Measurements from ENCODE around the gene OR2AE1.
A peak's percentile ranks its signal among the peaks of the same experiment; 100 is the strongest.
"Not testable (repeated sequence)": the region's sequence is repeated elsewhere in the genome, so short reads cannot be mapped to it uniquely, and the experiment has no call there.

OR2AE1 gene, protein sequence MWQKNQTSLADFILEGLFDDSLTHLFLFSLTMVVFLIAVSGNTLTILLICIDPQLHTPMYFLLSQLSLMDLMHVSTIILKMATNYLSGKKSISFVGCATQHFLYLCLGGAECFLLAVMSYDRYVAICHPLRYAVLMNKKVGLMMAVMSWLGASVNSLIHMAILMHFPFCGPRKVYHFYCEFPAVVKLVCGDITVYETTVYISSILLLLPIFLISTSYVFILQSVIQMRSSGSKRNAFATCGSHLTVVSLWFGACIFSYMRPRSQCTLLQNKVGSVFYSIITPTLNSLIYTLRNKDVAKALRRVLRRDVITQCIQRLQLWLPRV

DNA sequence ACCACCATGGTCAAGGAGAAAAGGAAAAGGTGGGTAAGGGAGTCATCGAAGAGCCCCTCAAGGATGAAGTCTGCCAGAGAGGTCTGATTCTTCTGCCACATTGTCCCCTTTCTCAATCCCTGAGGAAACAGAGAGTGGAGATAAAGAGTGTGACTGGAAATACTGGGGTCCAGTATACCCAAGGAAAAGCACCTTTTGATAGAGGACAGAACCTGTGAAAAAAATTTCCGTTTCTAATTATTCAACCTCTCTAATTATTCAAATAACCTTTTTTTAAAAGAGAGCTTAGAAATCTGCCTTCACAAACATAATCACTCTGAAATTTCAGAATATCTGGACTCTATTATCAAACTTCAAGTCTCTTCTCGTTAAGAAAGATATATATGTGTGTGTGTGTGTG is at the start of gene OR2AE1:
Gene OR2AE1 (minus strand): TSS at position 101 of the 400 bp plus-strand sequence. CDS start 0 bp downstream, at position 101.
- no peak for DNase-seq

DNA sequence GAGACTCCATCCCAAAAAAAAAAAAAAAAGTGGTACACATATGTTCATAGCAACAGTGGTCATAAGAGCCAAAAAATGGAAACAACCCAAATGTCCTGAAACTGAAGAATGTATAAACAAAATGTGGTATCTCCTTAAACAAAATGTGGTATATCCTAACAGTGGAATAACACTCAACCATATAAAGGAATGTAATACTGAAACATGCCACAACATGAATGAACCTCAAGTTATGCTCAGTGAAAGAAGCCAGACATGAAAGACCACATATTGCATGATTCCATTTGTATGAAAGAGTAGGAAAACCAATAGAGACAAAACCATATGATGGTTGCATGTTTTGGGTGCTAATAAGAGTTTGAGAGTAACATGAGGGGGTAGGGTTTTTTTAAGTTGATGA is 49.5 kb upstream of the OR2AE1 start:
- DNase-seq: no peak

DNA sequence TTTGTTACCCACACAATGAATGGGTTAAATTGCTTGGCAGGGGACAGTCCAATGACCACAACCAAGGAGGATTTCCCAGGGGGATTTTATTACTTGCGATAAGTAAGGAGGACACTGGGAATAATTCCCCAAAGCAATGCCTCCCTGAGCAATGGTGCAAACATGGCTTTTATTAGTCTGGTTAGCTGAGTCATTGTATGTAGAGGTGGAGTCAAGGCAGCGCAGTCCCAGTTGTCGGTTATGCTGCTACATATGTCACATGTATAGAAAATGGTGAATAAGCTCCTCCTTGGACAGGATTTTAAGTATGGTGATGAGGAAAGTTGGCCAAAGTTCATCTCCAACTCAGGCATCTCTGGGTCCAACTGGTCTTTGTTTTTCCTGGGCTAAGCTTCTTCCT is 46.4 kb upstream of the OR2AE1 start:
- no peak for DNase-seq

DNA sequence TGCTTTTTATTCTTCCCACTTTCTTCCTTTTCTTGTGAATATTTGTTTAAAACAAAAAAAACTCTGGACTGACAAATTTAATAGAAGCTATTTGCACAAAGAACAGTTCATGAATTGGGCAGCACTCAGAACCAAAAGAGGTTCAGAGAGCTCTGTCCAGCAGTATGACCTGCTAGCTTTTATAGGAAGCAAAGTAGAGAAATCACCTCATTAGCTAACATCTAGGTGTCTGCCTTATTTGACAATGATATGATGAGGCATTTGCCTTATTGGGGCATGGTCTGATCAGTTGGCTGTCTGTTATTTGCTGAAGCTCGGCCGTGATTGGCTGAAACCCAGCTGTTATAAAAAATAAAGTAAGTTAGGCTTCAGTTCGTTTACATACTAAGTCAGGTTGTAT is 43.3 kb upstream of the OR2AE1 start:
- DNase-seq: no peak

DNA sequence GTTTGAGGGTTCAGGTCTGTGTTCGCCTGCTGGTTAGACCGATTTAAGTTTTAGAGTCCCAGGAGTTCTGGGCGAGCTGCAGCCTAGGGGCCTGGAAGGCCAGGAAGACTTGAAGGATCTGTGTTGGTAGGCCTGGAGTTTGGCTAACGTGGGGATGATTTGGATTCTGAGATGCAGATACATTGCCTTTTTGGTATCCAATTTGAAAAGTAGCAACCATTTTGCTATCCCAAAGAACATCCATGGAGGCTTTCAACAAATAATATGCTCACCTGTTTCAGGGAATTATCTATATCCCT is 42.9 kb upstream of the OR2AE1 start:
- no peak for DNase-seq

DNA sequence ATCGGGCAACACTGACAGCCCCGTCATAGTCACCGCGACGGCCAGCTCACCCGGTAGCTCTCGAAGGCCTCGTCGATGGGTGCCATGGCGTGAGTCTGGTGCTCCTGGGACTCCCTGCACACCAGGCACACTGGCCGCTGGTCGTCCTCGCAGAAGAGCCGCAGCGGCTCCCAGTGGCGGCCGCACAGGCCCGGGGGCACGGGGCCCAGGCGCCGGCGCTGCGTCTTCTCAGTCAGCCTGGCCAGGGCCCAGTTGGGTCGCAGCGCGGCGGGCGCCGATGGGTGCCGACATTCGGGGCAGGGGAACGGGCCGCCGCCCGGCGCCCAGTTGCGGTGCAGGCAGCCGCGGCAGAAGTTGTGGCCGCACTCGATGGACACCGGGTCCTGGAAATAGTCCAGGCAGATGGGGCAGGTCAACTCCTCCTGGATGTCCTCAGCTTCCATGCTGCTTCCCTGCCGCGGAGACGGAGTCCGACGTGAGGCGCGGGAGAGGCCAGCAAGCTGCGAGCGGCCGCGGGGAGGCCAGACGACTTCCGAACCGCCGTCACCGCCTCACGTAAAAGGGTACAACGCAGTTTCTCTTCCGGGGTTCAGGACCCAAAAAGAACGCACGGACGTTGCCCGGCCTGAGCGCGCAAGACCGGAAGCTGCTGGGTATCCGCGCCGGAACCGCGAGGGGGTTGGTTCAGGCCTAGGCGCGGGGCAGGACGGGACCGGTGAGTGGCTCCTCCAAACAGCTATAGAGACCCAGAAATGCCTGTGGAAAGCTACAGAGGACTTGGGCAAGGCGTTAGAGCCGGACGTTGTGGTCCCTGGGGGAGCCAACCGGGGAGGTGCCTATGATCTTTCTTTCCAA is 42.4 kb upstream of the OR2AE1 start, which contains the start of gene TRIM4:
Gene TRIM4 (minus strand): TSS at position 572 of the 855 bp plus-strand sequence. CDS start 129 bp downstream, at position 443.
- peak; percentile 94 to 96 for DNase-seq

- no peak for DNase-seq
Measured at GRCh38 chr7:99910976-99911375, 34.1 kb upstream of the OR2AE1 start.

DNA sequence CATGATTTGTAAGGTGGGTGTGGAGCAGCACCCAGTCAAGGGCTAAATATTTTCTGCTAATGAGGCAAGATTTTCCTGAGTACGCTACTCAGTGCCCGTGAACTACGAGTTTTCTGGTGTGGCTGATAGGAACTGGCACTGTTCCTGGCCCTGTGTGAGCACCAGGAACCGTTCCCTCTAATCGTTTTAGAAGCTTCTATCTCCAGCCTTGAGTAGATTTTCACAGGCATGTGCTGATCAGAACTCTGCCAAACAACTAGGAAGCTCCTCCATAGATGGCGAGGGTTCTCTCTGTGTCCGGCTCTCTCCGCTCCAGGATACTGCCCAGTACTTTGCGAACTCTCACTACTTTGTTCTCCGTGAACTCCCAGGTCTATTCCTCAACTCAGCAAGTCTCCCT is 24.7 kb upstream of the OR2AE1 start:
- DNase-seq: no peak

DNA sequence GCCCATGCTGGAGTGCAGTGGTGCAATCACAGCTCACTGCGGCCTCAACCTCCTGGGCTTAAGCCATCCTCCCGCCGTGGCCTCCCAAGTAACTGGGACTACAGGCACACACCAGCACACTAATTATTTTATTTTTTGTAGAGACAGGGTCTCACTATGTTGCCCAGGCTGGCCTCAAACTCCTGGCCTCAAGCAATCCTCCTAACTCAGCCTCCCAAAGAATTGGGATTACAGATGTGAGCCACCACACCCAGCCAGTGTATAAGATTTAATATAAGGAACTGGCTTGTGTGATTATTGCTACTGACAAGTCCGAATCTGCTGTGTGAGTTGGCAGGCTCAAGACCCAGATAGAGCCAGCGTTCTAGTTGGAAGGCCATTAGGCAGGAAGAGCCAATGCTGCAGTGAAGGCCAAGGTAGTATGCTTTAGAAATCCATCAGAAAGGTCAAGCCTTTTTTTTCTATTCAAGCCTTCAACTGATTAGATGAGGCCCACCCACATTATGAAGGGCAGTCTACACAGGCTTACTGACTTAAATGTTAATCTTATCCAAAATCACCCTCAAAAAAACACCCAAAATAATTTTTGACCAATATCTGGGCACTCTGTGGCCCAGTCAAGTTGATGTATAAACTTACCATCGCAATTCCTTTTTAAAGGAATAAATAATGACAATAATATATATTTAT is 23.1 kb upstream of the OR2AE1 start:
- no peak for DNase-seq

DNA sequence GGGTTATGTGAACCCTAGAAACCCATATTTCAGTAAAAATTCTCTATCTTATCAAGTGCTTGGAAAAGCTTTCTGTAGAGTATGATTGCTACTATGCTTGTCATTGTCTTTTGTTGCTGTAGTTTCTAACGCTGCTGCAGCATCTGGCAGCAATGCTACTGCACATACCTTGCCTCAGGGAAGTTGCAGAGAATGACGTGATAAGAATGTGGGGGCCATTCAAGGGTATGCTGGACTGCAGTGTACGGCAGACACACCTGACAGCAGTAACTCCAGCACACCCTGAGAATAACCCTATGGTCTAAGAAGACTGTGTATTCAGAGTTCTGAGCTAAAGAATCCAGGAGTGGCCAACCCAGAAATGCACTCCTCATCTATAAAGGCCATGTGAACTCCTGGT is 22.0 kb upstream of the OR2AE1 start:
- DNase-seq: no peak

GRCh38 chr7:99898023-99898357 is 21.2 kb upstream of the OR2AE1 start:
- DNase-seq: no peak

GRCh38 chr7:99897322-99898022 is 20.6 kb upstream of the OR2AE1 start:
- DNase-seq: no peak

- no peak for DNase-seq
Measured at GRCh38 chr7:99894738-99895137, 17.9 kb upstream of the OR2AE1 start.

- DNase-seq: no peak
Measured at GRCh38 chr7:99893280-99893679, 16.4 kb upstream of the OR2AE1 start.

DNA sequence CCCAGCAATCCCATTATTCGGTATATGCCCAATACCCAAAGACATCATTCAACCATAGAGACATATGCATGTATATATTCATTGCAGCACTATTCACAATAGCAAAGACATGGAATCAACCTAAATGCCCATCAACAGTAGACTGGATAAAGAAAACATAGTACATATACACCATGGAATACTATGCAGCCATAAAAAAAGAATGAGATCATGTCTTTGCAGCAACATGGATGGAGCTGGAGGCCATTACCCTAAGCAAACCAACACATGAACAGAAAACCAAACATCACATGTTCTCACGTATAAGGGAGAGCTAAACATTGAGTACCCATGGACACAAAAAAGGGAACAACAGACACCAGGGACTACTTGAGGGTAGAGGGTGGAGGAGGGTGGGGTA is 13.5 kb upstream of the OR2AE1 start:
- not testable (repeated sequence) for DNase-seq

DNA sequence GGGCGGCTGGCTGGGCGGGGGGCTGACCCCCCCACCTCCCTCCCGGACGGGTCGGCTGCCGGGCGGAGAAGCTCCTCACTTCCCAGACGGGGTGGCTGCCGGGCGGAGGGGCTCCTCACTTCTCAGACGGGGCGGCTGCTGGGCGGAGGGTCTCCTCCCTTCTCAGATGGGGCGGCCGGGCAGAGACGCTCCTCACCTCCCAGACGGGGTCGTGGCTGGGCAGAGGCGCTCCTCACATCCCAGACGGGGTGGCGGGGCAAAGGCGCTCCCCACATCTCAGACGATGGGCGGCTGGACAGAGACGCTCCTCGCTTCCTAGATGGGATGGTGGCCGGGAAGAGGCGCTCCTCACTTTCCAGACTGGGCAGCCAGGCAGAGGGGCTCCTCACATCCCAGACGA is 11.5 kb upstream of the OR2AE1 start:
- DNase-seq: not testable (repeated sequence)

DNA sequence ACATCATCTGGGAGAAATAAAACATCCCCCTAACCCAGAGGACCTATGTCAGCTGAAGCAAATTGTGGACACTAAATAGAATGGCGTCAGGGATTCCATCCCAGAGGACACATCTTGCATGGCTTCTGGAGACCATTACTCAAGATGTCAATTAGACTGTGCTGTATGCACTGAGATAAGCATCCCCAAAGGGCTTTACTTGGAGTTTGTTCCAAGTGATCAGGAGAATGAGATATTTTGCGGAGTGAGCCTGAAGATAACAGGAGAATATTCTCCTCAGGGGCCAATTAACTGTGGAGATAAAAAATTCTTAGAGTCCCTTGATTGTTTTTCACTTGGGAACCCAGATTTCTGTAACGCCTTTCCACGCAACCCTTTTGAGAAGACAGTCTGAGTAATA is 4.5 kb upstream of the OR2AE1 start:
- no peak for DNase-seq

DNA sequence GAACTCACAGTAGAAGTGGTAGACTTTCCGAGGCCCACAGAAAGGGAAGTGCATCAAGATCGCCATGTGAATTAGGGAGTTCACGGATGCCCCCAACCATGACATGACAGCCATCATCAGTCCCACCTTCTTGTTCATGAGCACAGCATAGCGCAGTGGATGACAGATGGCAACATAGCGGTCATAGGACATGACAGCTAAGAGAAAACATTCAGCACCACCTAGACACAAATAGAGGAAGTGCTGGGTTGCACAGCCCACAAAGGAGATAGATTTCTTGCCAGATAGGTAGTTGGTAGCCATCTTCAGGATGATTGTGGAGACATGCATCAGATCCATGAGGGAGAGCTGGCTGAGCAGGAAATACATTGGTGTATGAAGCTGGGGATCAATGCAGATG is 342 bp downstream of the OR2AE1 start:
- DNase-seq: no peak

DNA sequence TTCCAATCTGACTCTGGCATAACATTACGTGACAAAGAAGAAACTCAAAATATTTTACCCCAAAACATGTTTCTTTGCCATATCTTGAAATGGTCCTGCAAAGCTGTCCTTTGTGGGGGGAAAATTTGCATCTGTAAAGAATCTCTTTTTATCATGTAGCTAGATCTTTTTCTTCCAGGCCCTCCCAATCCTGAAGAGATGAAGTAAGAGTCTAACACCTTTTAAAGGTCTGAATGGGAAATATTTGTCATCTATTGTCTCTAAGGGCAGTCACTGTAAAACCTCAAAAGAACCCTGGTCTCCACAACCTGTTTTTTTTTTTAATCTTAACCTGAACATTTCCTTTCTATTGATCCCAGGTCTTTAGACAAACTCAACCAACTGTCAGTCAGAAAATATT is 8.6 kb downstream of the OR2AE1 start:
- DNase-seq: no peak

DNA sequence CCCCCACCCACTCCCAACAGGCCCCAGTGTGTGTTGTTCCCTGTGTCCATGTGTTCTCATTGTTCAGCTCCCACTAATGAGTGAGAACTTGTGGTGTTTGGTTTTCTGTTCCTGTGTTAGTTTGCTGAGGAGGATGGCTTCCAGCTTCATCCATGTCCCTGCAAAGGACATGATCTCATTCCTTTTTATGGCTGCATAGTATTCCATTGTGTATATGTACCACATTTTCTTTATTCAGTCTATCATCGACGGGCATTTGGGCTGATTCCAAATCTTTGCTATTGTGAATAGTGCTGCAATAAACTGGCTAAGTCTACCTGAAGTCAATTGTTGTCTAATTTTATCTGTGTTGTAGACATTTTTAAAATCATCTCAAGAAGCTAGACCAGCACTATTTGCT is 9.4 kb downstream of the OR2AE1 start:
- not testable (repeated sequence) for DNase-seq

DNA sequence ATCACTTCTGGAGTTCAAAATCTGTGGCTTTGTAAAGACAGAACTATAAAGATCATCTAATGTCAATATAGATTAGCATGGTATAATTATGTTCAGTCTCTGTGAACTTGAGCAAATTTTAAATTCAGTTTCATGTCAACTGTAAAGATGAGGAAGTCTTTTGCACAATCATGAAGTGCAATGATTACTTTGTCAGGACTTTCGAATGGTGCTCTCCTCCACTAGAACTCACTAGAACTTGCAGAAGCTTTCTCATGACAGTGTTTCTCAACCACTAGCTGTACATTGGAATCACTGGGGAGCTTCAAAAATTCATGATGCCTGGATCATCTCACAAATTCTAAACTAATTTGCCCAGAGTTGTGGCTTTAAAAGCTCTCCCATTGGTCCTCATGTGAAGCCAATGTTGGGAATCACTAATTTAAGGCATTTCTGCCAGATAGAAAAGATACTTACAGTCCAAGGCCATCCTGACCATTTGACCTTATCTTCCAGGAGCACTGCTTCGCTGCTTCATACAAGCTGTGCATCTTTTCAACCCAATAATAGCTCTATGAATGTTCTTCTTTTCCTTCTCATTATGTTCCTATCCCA is 12.9 kb downstream of the OR2AE1 start:
- DNase-seq: no peak

DNA sequence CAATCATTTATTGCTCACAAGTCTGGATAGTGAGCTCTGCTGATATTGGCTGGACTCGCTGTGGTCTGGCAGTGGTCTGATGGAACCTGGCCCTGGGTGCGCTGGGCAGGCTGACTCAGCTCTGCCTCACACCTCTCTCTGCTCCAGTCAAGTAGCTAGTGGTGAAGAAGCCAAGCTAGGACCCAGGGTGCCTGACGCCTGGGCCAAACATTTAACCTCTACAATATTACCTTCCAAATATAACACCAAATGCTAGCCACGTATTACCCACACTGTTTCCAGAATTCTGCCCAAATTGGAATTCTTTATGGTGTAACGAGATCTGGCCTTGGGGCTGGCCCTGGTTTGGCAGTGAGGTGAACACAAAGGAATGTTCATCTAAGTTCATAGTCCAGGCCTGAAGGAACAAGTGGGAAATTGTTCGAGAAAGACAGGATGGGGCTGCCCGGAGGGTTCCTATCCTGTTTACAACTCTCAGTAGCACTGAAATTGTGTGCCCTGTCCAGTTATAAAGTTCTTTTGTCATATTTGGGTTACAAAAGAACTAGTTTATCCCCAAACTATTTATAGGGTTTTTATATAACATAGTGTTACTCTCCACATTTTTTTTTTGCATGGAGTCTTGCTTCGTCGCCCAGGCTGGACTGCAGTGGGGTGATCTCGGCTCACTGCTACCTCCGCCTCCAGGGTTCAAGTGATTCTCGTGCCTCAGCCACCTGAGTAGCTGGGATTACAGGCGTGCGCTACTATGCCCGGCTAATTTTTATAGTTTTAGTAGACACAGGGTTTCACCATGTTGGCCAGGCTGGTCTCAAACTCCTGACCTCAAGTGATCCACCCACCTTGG is 16.3 kb downstream of the OR2AE1 start:
- no peak for DNase-seq

All from activated T-cell treated with anti-CD3 and anti-CD28 coated beads, Interleukin-2, amount 50 U/mL, for 48 hours (primary cell).